ENCODE results near the gene DAND5. TPM values are rescaled to one million over a fixed set of nuclear protein-coding genes. Genes with fewer than 3 reads are reported as not detected.
A peak's percentile ranks its signal among the peaks of the same experiment; 100 is the strongest.

Gene DAND5
- total and polyA plus RNA-seq, 2 of the 13 experiments (the other 11 are each of a cell fraction or from before 2014, with no cell fraction given) = 0.04 TPM; not detected in 1

DNA sequence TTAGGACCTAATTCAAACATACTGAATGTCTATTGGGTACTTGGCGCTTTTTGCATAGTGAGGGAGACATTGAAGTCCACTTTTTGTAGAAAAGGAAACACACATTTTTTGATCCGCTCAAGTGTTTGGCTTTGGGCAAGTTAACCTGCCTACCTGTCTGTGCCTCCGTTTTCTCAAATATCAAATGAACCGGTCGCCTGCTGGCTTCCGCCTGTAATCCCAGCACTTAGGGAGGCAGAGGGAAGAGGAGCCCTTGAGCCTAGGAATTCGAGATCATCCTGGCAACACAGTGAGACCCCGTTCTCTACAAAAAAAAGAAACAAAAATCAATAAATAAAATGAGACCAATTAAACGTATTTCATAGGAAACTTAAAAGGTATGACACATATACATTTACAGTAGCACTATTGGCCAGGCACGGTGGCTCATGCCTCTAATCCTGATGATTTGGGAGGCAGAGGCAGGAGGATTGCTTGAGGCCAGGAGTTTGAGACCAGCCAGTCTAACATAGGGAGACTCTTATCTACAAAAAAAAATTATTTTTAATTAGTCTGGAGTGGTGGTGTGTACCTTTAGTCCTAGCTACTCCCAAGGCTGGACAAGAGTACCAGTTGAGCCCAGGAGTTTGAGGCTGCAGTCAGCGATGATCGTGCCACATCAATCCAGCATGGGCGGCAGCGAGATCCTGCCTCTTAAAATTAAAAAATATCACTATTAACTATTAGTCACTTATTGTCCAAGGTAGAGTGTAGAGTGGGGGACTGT, 22.5 kb upstream of the DAND5 start:
- CTCF ChIA-PET (ENCODE audit: low intra/inter-chr PET ratio, low total read pairs) = no interaction called here
- intact Hi-C loops (cut with micrococcal nuclease; ENCODE audit: unreplicated experiment) = no loop called here

DNA sequence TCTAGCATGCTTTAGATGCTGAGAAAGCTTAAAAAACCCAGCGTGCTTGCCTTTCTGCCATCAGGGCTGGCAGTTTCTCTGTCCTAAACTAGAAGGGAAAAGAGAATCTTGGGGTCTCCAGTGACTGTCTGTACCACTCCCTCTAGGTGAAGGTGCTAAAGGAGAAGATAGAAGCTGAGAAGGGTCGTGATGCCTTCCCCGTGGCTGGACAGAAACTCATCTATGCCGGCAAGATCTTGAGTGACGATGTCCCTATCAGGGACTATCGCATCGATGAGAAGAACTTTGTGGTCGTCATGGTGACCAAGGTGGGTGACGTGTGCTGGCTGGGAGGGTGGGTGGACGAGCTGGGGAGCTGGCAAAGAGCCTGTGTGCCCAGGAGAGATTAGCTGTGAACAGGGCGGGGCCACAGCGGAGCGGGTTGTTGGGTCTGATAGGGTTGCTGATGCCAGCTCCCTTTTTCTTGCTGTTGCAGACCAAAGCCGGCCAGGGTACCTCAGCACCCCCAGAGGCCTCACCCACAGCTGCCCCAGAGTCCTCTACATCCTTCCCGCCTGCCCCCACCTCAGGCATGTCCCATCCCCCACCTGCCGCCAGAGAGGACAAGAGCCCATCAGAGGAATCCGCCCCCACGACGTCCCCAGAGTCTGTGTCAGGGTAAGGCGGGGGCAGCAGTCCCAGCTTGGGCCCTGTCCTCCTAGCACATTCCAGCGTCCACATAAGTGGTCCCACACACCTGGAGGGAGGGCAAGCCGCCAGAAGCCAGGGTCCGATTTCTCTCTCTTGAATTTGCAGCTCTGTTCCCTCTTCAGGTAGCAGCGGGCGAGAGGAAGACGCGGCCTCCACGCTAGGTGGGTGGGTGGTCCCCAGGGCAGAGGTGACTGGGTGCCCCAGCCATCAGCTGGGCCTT, 21.4 kb upstream of the DAND5 start:
- ChIA-PET CTCF (ENCODE audit: low intra/inter-chr PET ratio, low total read pairs) (no interaction called here), POLR2A (interaction anchor here (0.7 kb wide), 1 partner anchor 10 kb away, joined by 3 read pairs; no protein-coding TSS in a partner anchor)
- BruUV-seq (replicated peaks) = no TSS peak
- 96% methylated on average over 15 of the region's 28 CpGs for WGBS (ENCODE audit: low lambda C conversion rate)
- Histone ChIP-seq H3K9me3 (ENCODE audit: low read length) (no peaks in the 10 kb centered on the region), H3K4me3 (replicated peaks in 1 of 3; ENCODE audit: insufficient read depth in 1 of 3, low read depth in 2 of 3, low read length in 3 of 3) (no peak overlapping the region), H3K4me2 (ENCODE audit: low read depth, low read length) (peak overlapping the region; percentile 74), H3K27ac (ENCODE audit: extremely low read length, insufficient read depth, low read length) (peak overlapping the region; percentile 91), H3K27me3 (ENCODE audit: control insufficient read depth in 1 of 2, insufficient read depth in 2 of 2, low read length in 2 of 2) (no peaks in the 10 kb centered on the region; a peak in 1 of 5 replicates), H4K20me1 (ENCODE audit: insufficient read depth, low read length) (no peaks in the 10 kb centered on the region; the same call in 1 of the 2 replicates), H3K36me3 (replicated peaks in 1 of 2; ENCODE audit: control insufficient read depth in 1 of 2, insufficient read depth in 2 of 2, low read length in 2 of 2) (peaks cover 35 to 54% of the 10 kb centered on the region in 2 experiments), H3K79me2 (ENCODE audit: insufficient read depth, low read length) (peaks cover 22% of the 10 kb centered on the region), H2AFZ (ENCODE audit: low read length) (no peak overlapping the region), H3K4me1 (ENCODE audit: insufficient read depth, low read length) (peaks cover 19% of the 10 kb centered on the region), H3K9ac (ENCODE audit: insufficient read depth, low read depth, low read length) (peak overlapping the region; percentile 91; the same call in 1 of the 2 replicates)
- ATAC-seq (no peak), FAIRE-seq (no peak), DNase-seq (ENCODE audit: low spot score) (no peak)
- in situ Hi-C loops (cut with HindIII; ENCODE audit: extremely low pct_ligation_motif_present, low pct_unique_long_range_greater_than_20kb) (no loop called here), intact Hi-C loops (cut with micrococcal nuclease; ENCODE audit: unreplicated experiment) (no loop called here)
- no peak for TF ChIP-seq ZKSCAN8 (CRISPR knock-in tag; IDR thresholded peaks at IDR 0.05; ENCODE audit: borderline replicate concordance)
- no peak for TF ChIP-seq CREM (IDR thresholded peaks at IDR 0.05)
- TF ChIP-seq CREM (CRISPR knock-in tag; IDR thresholded peaks at IDR 0.05) = no peak
- no peak for TF ChIP-seq ISX (CRISPR knock-in tag; conservative IDR thresholded peaks at IDR 0.05)
- TF ChIP-seq NCOA2 (CRISPR knock-in tag; IDR thresholded peaks at IDR 0.05) = no peak
- no peak for TF ChIP-seq ZMAT3 (CRISPR knock-in tag; conservative IDR thresholded peaks at IDR 0.05)
- TF ChIP-seq POLR2G (IDR thresholded peaks at IDR 0.05; ENCODE audit: low read depth, low read length) = peak; percentile 33; the same call in 1 of the 2 replicates
- TF ChIP-seq RBFOX2 (IDR thresholded peaks at IDR 0.05; ENCODE audit: low read depth, low read length) = 0 out of 2 replicates have a peak, but pooled peaks have one; percentile 6
- no peak for TF ChIP-seq ZNF441 (CRISPR knock-in tag; IDR thresholded peaks at IDR 0.05; ENCODE audit: borderline replicate concordance)
- no peak for TF ChIP-seq ZNF20 (CRISPR knock-in tag; IDR thresholded peaks at IDR 0.05)
- no peak for TF ChIP-seq ZNF510 (CRISPR knock-in tag; IDR thresholded peaks at IDR 0.05; ENCODE audit: low read depth)
- TF ChIP-seq, protein P1, sequence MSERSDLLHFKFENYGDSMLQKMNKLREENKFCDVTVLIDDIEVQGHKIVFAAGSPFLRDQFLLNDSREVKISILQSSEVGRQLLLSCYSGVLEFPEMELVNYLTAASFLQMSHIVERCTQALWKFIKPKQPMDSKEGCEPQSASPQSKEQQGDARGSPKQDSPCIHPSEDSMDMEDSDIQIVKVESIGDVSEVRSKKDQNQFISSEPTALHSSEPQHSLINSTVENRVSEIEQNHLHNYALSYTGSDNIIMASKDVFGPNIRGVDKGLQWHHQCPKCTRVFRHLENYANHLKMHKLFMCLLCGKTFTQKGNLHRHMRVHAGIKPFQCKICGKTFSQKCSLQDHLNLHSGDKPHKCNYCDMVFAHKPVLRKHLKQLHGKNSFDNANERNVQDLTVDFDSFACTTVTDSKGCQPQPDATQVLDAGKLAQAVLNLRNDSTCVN (CRISPR knock-in tag; IDR thresholded peaks at IDR 0.05; ENCODE audit: borderline replicate concordance) = no peak
- no peak for TF ChIP-seq ADNP (CRISPR knock-in tag; IDR thresholded peaks at IDR 0.05)

More for the DNA sequence above, 22.5 kb upstream of the DAND5 start:
- peak overlapping the region; percentile 91 for H3K9ac ChIP-seq (ENCODE audit: insufficient read depth, low read depth, low read length)
- DNase-seq (ENCODE audit: low spot score) (no peak), FAIRE-seq (peak; percentile 23), ATAC-seq (no peak)
- TF ChIP-seq HNF4A (CRISPR knock-in tag; IDR thresholded peaks at IDR 0.05) (no peak), NRL (CRISPR knock-in tag; IDR thresholded peaks at IDR 0.05; ENCODE audit: borderline replicate concordance) (no peak), POLR2A (IDR thresholded peaks at IDR 0.05; ENCODE audit: insufficient read depth in 1 of 2, low read depth in 2 of 2, low read length in 2 of 2) (no peak), JUNB (CRISPR knock-in tag; IDR thresholded peaks at IDR 0.05; ENCODE audit: borderline replicate concordance) (peak; percentile 31; the same call in 1 of the 2 replicates), ZNF749 (CRISPR knock-in tag; IDR thresholded peaks at IDR 0.05; ENCODE audit: borderline replicate concordance) (no peak), ZKSCAN8 (CRISPR knock-in tag; IDR thresholded peaks at IDR 0.05; ENCODE audit: borderline replicate concordance) (no peak), SP4 (CRISPR knock-in tag; IDR thresholded peaks at IDR 0.05) (no peak), RNF2 (conservative IDR thresholded peaks at IDR 0.05; ENCODE audit: low read depth) (no peak)
- H3K27me3 ChIP-seq (ENCODE audit: control insufficient read depth in 1 of 2, insufficient read depth in 2 of 2, low read length in 2 of 2) = no peaks in the 10 kb centered on the region; a peak in 1 of 5 replicates
- BruUV-seq (replicated peaks) = TSS peak; percentile 61
- in situ Hi-C loops (cut with HindIII; ENCODE audit: extremely low pct_ligation_motif_present, low pct_unique_long_range_greater_than_20kb) = no loop called here
- 40% methylated on average over 14 of the region's 14 CpGs for WGBS (ENCODE audit: low lambda C conversion rate)
- no peaks in the 10 kb centered on the region for H3K9me3 ChIP-seq (ENCODE audit: low read length)
- H3K79me2 ChIP-seq (ENCODE audit: insufficient read depth, low read length) = peaks cover 22% of the 10 kb centered on the region
- POLR2A ChIA-PET = interaction anchor here (0.6 to 1.8 kb wide), 14 partner anchors 9 to 1135 kb away, joined by 3 to 25 read pairs (median 3); partner anchors contain the start of genes DNASE2, FARSA, GADD45GIP1 and GET3
- peaks cover 28% of the 10 kb centered on the region for H3K4me1 ChIP-seq (ENCODE audit: insufficient read depth, low read length)
- peak overlapping the region; percentile 91 for H3K27ac ChIP-seq (ENCODE audit: extremely low read length, insufficient read depth, low read length)
- H3K4me3 ChIP-seq (replicated peaks in 1 of 3; ENCODE audit: insufficient read depth in 1 of 3, low read depth in 2 of 3, low read length in 3 of 3) = peak overlapping the region; percentile 82 to 89 (median 84)
- peak overlapping the region; percentile 74 for H3K4me2 ChIP-seq (ENCODE audit: low read depth, low read length)
- no peaks in the 10 kb centered on the region; the same call in 1 of the 2 replicates for H4K20me1 ChIP-seq (ENCODE audit: insufficient read depth, low read length)
- H3K36me3 ChIP-seq (replicated peaks in 1 of 2; ENCODE audit: control insufficient read depth in 1 of 2, insufficient read depth in 2 of 2, low read length in 2 of 2) = peaks cover 31 to 55% of the 10 kb centered on the region in 2 experiments
- H2AFZ ChIP-seq (ENCODE audit: low read length) = no peak overlapping the region

Data from HepG2 (cell line).